ENCODE measurements around the gene ETV6.
"Not testable (repeated sequence)": the region's sequence is repeated elsewhere in the genome, so short reads cannot be mapped to it uniquely, and the experiment has no call there.

DNA sequence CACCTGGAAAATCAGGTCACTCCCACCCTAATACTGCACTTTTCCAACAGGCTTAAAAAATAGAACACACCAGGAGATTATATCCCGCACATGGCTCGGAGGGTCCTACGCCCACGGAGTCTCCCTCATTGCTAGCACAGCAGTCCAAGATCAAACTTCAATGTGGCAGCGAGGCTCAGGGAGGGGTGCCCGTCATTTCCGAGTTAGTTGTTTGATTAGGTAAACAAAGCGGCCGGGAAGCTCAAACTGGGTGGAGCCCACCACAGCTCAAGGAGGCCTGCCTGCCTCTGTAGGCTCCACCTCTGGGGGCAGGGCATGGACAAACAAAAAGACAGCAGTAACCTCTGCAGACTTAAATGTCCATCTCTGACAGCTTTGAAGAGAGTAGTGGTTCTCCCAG lies 259.9 kb downstream of the ETV6 start:
- TF ChIP-seq CTCF (IDR thresholded peaks at IDR 0.05); RAD21 (conservative IDR thresholded peaks at IDR 0.05 in 1 of 2, IDR thresholded peaks at IDR 0.05 in 1 of 2); EP300 (IDR thresholded peaks at IDR 0.05); CEBPB (IDR thresholded peaks at IDR 0.05); SREBF2 (IDR thresholded peaks at IDR 0.05); POLR2A (IDR thresholded peaks at IDR 0.05; ENCODE audit: low read length); BHLHE40 (IDR thresholded peaks at IDR 0.05; ENCODE audit: low read depth, low read length); USF2 (IDR thresholded peaks at IDR 0.05); MAFK (IDR thresholded peaks at IDR 0.05; ENCODE audit: partially characterized antibody); RFX5 (IDR thresholded peaks at IDR 0.05); SMC3 (IDR thresholded peaks at IDR 0.05); JUNB (IDR thresholded peaks at IDR 0.05); RCOR1 (IDR thresholded peaks at IDR 0.05; ENCODE audit: low read depth, low read length): not testable (repeated sequence)

Measured in A549 (cell line).